CD4-positive, alpha-beta T cell (primary cell): Measurements from ENCODE around the gene RPTOR. TPM values are rescaled to one million over a fixed set of nuclear protein-coding genes. Genes with fewer than 3 reads are reported as not detected.

Source experiments
- ATAC-seq: fragments of 200-7000 bp; cut with Tn5 transposase; one replicate; pipeline ENCODE4 v1.10.0; 2022; ENCODE audit warnings: mild to moderate bottlenecking; ENCODE audit not compliant: poor library complexity
- CTCF ChIA-PET: fragments of 350-600 bp; sonication (Branson Sonifier 250); formaldehyde crosslinking; loops from one replicate; lab custom pipeline; 2021; ENCODE audit warnings: antibody characterized with exemption, inconsistent platforms; lab: Charles Lee
- POLR2A ChIA-PET: fragments of 350-600 bp; sonication (Branson Sonifier 250); formaldehyde crosslinking; loops from one replicate; lab custom pipeline; 2021; ENCODE audit warnings: antibody characterized with exemption, inconsistent platforms; lab: Charles Lee
- DNase-seq, 14 experiments: peaks; one replicate each; pipeline ENCODE4 v3.0.0-alpha.2; 2013 to 2020; ENCODE audit warnings: mixed read lengths in 2 of 14
- H3K27ac ChIP-seq, 2 donors: one replicate each; pipeline versions ENCODE4 v1.5.1 to v1.7.0; 2013; ENCODE audit warnings: low read length in 2 of 2, low read depth in 1 of 2, mild to moderate bottlenecking in 1 of 2
- H3K27me3 ChIP-seq, 2 experiments: 1 replicate in 1 of 2; 2 replicates in 1 of 2; pipeline versions ENCODE4 v1.6.1 to v1.7.0; 2013; ENCODE audit warnings: low read length in 2 of 2, control low read depth in 1 of 2, mild to moderate bottlenecking in 1 of 2, moderate library complexity in 1 of 2; ENCODE audit not compliant: insufficient read depth in 2 of 2, control insufficient read depth in 1 of 2
- H3K36me3 ChIP-seq: one replicate; pipeline ENCODE4 v1.6.1; 2013; ENCODE audit warnings: low read length, control low read depth; ENCODE audit not compliant: insufficient read depth
- H3K4me1 ChIP-seq: one replicate; pipeline ENCODE4 v1.6.1; 2013; ENCODE audit warnings: low read length, control low read depth; ENCODE audit not compliant: insufficient read depth
- H3K4me3 ChIP-seq: one replicate; pipeline ENCODE4 v1.5.1; 2013; ENCODE audit warnings: mild to moderate bottlenecking, low read length, moderate library complexity
- H3K9me3 ChIP-seq, 2 experiments: 1 replicate in 1 of 2; 2 replicates in 1 of 2; pipeline versions ENCODE4 v1.6.1 to v1.7.0; 2013; ENCODE audit warnings: low read length in 2 of 2, mild to moderate bottlenecking in 2 of 2, control low read depth in 1 of 2, moderate library complexity in 1 of 2; ENCODE audit not compliant: control insufficient read depth in 1 of 2, insufficient read depth in 1 of 2
- H3K27ac Mint-ChIP-seq: one replicate; pipeline ENCODE4 v1.8.0; 2020; ENCODE audit warnings: mixed read lengths
- H3K27me3 Mint-ChIP-seq: one replicate; pipeline ENCODE4 v1.8.0; 2021; ENCODE audit warnings: mixed read lengths
- H3K36me3 Mint-ChIP-seq: one replicate; pipeline ENCODE4 v1.8.0; 2021; ENCODE audit warnings: low read depth, mixed read lengths
- H3K4me1 Mint-ChIP-seq: one replicate; pipeline ENCODE4 v1.8.0; 2021; ENCODE audit warnings: low read depth, mixed read lengths
- H3K4me3 Mint-ChIP-seq: one replicate; pipeline ENCODE4 v1.8.0; 2020; ENCODE audit warnings: mild to moderate bottlenecking, mixed read lengths
- H3K9me3 Mint-ChIP-seq: one replicate; pipeline ENCODE4 v1.8.0; 2020; ENCODE audit warnings: mixed read lengths
- CTCF ChIP-seq: fragments of 200-600 bp; IDR thresholded peaks from one replicate; pipeline ENCODE4 v1.8.0; 2022; ENCODE audit warnings: antibody characterized with exemption, mild to moderate bottlenecking
- intact Hi-C, 2 experiments: fragments of 100-400 bp; cut with DNase I in 1 of 2; cut with micrococcal nuclease in 1 of 2; formaldehyde crosslinking; loops; one replicate each; pipeline versions ENCODE4 v1.15.1 to v1.9.0; 2023 to 2025; cut with DNase I, micrococcal nuclease
- total RNA-seq, 174 experiments: library from RNA in 2 of 174; stranded (reverse) in 2 of 174; gene quantifications; one replicate each; pipeline ENCODE4 v1.2.3 and lab custom pipeline; 2021 to 2026

RPTOR gene
- total RNA-seq, 2 experiments from 2014 or later, result 45.0 to 47.1 TPM

- no peaks in the 10 kb centered on the region for H3K27me3 ChIP-seq
- H3K27me3 Mint-ChIP-seq, result no peaks in the 10 kb centered on the region
- peak overlapping the region; percentile 8 for H3K4me3 ChIP-seq
- POLR2A ChIA-PET, result no interaction called here
- peak overlapping the region in 1 of 2 donors; percentile 18 for H3K27ac ChIP-seq
- no peak for TF ChIP-seq CTCF
- peaks cover 43% of the 10 kb centered on the region for H3K36me3 Mint-ChIP-seq
- no peaks in the 10 kb centered on the region for H3K9me3 Mint-ChIP-seq
- no peak overlapping the region for H3K4me3 Mint-ChIP-seq
- peaks cover 0 to 2% of the 10 kb centered on the region in 2 experiments for H3K9me3 ChIP-seq
- DNase-seq (peak in 2 of 14 experiments; percentile 20 to 42), ATAC-seq (no peak)
- CTCF ChIA-PET, result no interaction called here
- no peaks in the 10 kb centered on the region for H3K36me3 ChIP-seq
- peaks cover 44% of the 10 kb centered on the region for H3K4me1 ChIP-seq
- intact Hi-C loops, result loop anchor here in 1 of 2 experiments (10.0 kb wide), 1 partner anchor 94 kb away; no protein-coding TSS in a partner anchor
- H3K4me1 Mint-ChIP-seq, result peaks cover 58% of the 10 kb centered on the region
- no peak overlapping the region for H3K27ac Mint-ChIP-seq
These were observed 163.8 kb downstream of the RPTOR start for GRCh38 chr17:80708480-80708879.

GRCh38 chr17:80709090-80709695, 164.6 kb downstream of the RPTOR start:
- TF ChIP-seq CTCF, result no peak
- Histone ChIP-seq H3K36me3 (no peaks in the 10 kb centered on the region), H3K4me3 (peak overlapping the region; percentile 8), H3K27ac (peak overlapping the region in 1 of 2 donors; percentile 18), H3K4me1 (peaks cover 37% of the 10 kb centered on the region), H3K27me3 (no peaks in the 10 kb centered on the region), H3K9me3 (no peaks in the 10 kb centered on the region)
- CTCF ChIA-PET, result no interaction called here
- Mint-ChIP-seq H3K4me3 (no peak overlapping the region), H3K27ac (no peak overlapping the region), H3K36me3 (peaks cover 41% of the 10 kb centered on the region), H3K27me3 (no peaks in the 10 kb centered on the region), H3K9me3 (no peaks in the 10 kb centered on the region), H3K4me1 (peaks cover 51% of the 10 kb centered on the region)
- intact Hi-C loops, result loop anchor here in 1 of 2 experiments (10.0 kb wide), 1 partner anchor 94 kb away; no protein-coding TSS in a partner anchor
- DNase-seq (no peak), ATAC-seq (no peak)
- POLR2A ChIA-PET, result no interaction called here

- H3K4me1 Mint-ChIP-seq, result peaks cover 35% of the 10 kb centered on the region
- no peak overlapping the region for H3K4me3 Mint-ChIP-seq
- H3K27me3 Mint-ChIP-seq, result no peaks in the 10 kb centered on the region
- no peak overlapping the region for H3K27ac ChIP-seq
- no peak overlapping the region for H3K4me3 ChIP-seq
- no peak for TF ChIP-seq CTCF
- H3K36me3 ChIP-seq, result no peaks in the 10 kb centered on the region
- intact Hi-C loops, result no loop called here
- ChIA-PET CTCF (no interaction called here), POLR2A (no interaction called here)
- no peak overlapping the region for H3K27ac Mint-ChIP-seq
- H3K4me1 ChIP-seq, result peaks cover 25% of the 10 kb centered on the region
- DNase-seq, result no peak
- ATAC-seq, result no peak
- no peaks in the 10 kb centered on the region for H3K9me3 ChIP-seq
- no peaks in the 10 kb centered on the region for H3K9me3 Mint-ChIP-seq
- no peaks in the 10 kb centered on the region for H3K27me3 ChIP-seq
- peaks cover 38% of the 10 kb centered on the region for H3K36me3 Mint-ChIP-seq
These were observed 166.2 kb downstream of the RPTOR start for GRCh38 chr17:80710714-80711302.
